H9 (cell line): ENCODE results near the gene RNF113A. TPM values are rescaled to one million over a fixed set of nuclear protein-coding genes. Genes with fewer than 3 reads are reported as not detected.
"Not testable (repeated sequence)": the region's sequence is repeated elsewhere in the genome, so short reads cannot be mapped to it uniquely, and the experiment has no call there.

Experiments
- DNase-seq: peaks from one replicate; pipeline ENCODE4 v3.0.0-alpha.2; 2017
- H2AFZ ChIP-seq: one replicate; pipeline ENCODE4 v1.6.1; 2013; ENCODE audit warnings: mild to moderate bottlenecking, low read length, control low read depth, moderate library complexity
- H2AK5ac ChIP-seq: 2 replicates; pipeline ENCODE4 v1.6.1; 2013; ENCODE audit warnings: low read length, control low read depth, mixed read lengths; ENCODE audit not compliant: insufficient read length
- H2BK120ac ChIP-seq: one replicate; pipeline ENCODE4 v1.6.1; 2013; ENCODE audit warnings: low read depth, mild to moderate bottlenecking, low read length, control low read depth, inconsistent platforms; ENCODE audit not compliant: poor library complexity, severe bottlenecking
- H2BK12ac ChIP-seq: 2 replicates; pipeline ENCODE4 v1.6.1; 2013; ENCODE audit warnings: low read length, control low read depth, mixed read lengths, low read depth; ENCODE audit not compliant: insufficient read length
- H2BK15ac ChIP-seq: 2 replicates; pipeline ENCODE4 v1.6.1; 2013; ENCODE audit warnings: low read depth, low read length, control low read depth
- H2BK20ac ChIP-seq: one replicate; pipeline ENCODE4 v1.6.1; 2013; ENCODE audit warnings: low read depth, mild to moderate bottlenecking, low read length, control low read depth, inconsistent platforms; ENCODE audit not compliant: poor library complexity, severe bottlenecking
- H2BK5ac ChIP-seq: 2 replicates; pipeline ENCODE4 v1.6.1; 2013; ENCODE audit warnings: low read length, control low read depth, mixed read lengths; ENCODE audit not compliant: insufficient read length
- H3K14ac ChIP-seq: 2 replicates; pipeline ENCODE4 v1.6.1; 2013; ENCODE audit warnings: low read length, control low read depth; ENCODE audit not compliant: insufficient read depth
- H3K18ac ChIP-seq: 2 replicates; pipeline ENCODE4 v1.6.1; 2013; ENCODE audit warnings: low read depth, mild to moderate bottlenecking, mixed read lengths, low read length, control low read depth; ENCODE audit not compliant: insufficient read length
- H3K23ac ChIP-seq: 2 replicates; pipeline ENCODE4 v1.6.1; 2013; ENCODE audit warnings: low read length, control low read depth, mixed read lengths, low read depth; ENCODE audit not compliant: insufficient read length
- H3K23me2 ChIP-seq: 2 replicates; pipeline ENCODE4 v1.6.1; 2013; ENCODE audit warnings: low read depth, mild to moderate bottlenecking, mixed read lengths, low read length, control low read depth; ENCODE audit not compliant: insufficient read length, poor library complexity, severe bottlenecking
- H3K27ac ChIP-seq: 2 replicates; pipeline ENCODE4 v1.5.1; 2013; ENCODE audit warnings: low read length, control low read depth, mixed read lengths, low read depth; ENCODE audit not compliant: insufficient read length
- H3K27me3 ChIP-seq: 2 replicates; pipeline ENCODE4 v1.6.1; 2013; ENCODE audit warnings: low read length, control low read depth, inconsistent platforms; ENCODE audit not compliant: insufficient read depth
- H3K4ac ChIP-seq: 2 replicates; pipeline ENCODE4 v1.6.1; 2013; ENCODE audit warnings: low read depth, mild to moderate bottlenecking, control low read depth, inconsistent platforms, low read length, moderate library complexity
- H3K4me1 ChIP-seq: 2 replicates; pipeline ENCODE4 v1.6.1; 2013; ENCODE audit warnings: low read length, control low read depth, inconsistent platforms; ENCODE audit not compliant: insufficient read depth
- H3K4me2 ChIP-seq: 2 replicates; pipeline ENCODE4 v1.6.1; 2013; ENCODE audit warnings: low read length, control low read depth, mixed read lengths; ENCODE audit not compliant: insufficient read length, insufficient read depth
- H3K56ac ChIP-seq: 2 replicates; pipeline ENCODE4 v1.6.1; 2013; ENCODE audit warnings: low read depth, mild to moderate bottlenecking, mixed read lengths, low read length, control low read depth; ENCODE audit not compliant: insufficient read length
- H3K79me1 ChIP-seq: 2 replicates; pipeline ENCODE4 v1.6.1; 2013; ENCODE audit warnings: low read depth, mild to moderate bottlenecking, moderate library complexity, low read length, control low read depth, inconsistent platforms; ENCODE audit not compliant: insufficient read depth, poor library complexity, severe bottlenecking
- H3K79me2 ChIP-seq: 2 replicates; pipeline ENCODE4 v1.6.1; 2013; ENCODE audit warnings: low read length, control low read depth, inconsistent platforms; ENCODE audit not compliant: insufficient read depth
- H3K9ac ChIP-seq: 2 replicates; pipeline ENCODE4 v1.6.1; 2013; ENCODE audit warnings: low read length, control low read depth, mixed read lengths; ENCODE audit not compliant: insufficient read length; ENCODE audit errors: extremely low read depth
- H3K9me3 ChIP-seq: one replicate; pipeline ENCODE4 v1.6.1; 2013; ENCODE audit warnings: low read depth, low read length, inconsistent platforms; ENCODE audit not compliant: control insufficient read depth
- H3T11ph ChIP-seq: one replicate; pipeline ENCODE4 v1.6.1; 2013; ENCODE audit warnings: mild to moderate bottlenecking, low read length, control low read depth, inconsistent platforms
- H4K20me1 ChIP-seq: one replicate; pipeline ENCODE4 v1.6.1; 2013; ENCODE audit not compliant: control insufficient read depth, insufficient read length, insufficient read depth
- H4K5ac ChIP-seq: 2 replicates; pipeline ENCODE4 v1.6.1; 2013; ENCODE audit warnings: low read depth, mild to moderate bottlenecking, mixed read lengths, low read length, control low read depth; ENCODE audit not compliant: insufficient read length
- H4K8ac ChIP-seq: replicated peaks from 2 replicates; pipeline ENCODE4 v1.6.1; 2013; ENCODE audit warnings: low read length, control low read depth, mixed read lengths, low read depth; ENCODE audit not compliant: insufficient read length
- H4K91ac ChIP-seq: 2 replicates; pipeline ENCODE4 v1.6.1; 2013; ENCODE audit warnings: low read depth, mild to moderate bottlenecking, moderate library complexity, mixed read lengths, low read length, control low read depth; ENCODE audit not compliant: insufficient read length
- H3K27ac Mint-ChIP-seq, 3 experiments: 2 replicates in 2 of 3; 3 replicates in 1 of 3; pipeline ENCODE4 v1.8.0; 2020 to 2021; ENCODE audit warnings: mixed read lengths in 3 of 3, mild to moderate bottlenecking in 1 of 3, moderate library complexity in 1 of 3
- H3K27me3 Mint-ChIP-seq: 2 replicates; pipeline ENCODE4 v1.8.0; 2021; ENCODE audit warnings: low read depth, mild to moderate bottlenecking, moderate library complexity, mixed read lengths
- H3K36me3 Mint-ChIP-seq, 3 experiments: 2 replicates in 2 of 3; 3 replicates in 1 of 3; pipeline ENCODE4 v1.8.0; 2020 to 2021; ENCODE audit warnings: low read depth in 3 of 3, mixed read lengths in 3 of 3; ENCODE audit not compliant: insufficient read depth in 1 of 3
- H3K4me1 Mint-ChIP-seq, 2 experiments: 2 replicates each; pipeline ENCODE4 v1.8.0; 2020; ENCODE audit warnings: mixed read lengths in 2 of 2
- H3K4me3 Mint-ChIP-seq, 2 experiments: 2 replicates in 1 of 2; 3 replicates in 1 of 2; pipeline ENCODE4 v1.8.0; 2020 to 2021; ENCODE audit warnings: mild to moderate bottlenecking in 2 of 2, mixed read lengths in 2 of 2, moderate library complexity in 1 of 2
- H3K9me3 Mint-ChIP-seq, 2 experiments: 2 replicates in 1 of 2; 3 replicates in 1 of 2; pipeline ENCODE4 v1.8.0; 2020; ENCODE audit warnings: mild to moderate bottlenecking in 2 of 2, mixed read lengths in 2 of 2, moderate library complexity in 1 of 2
- WGBS: extraction: QIAGEN DNeasy Blood & Tissue Kit; methylation state at CpG from one replicate; pipeline ENCODE4 v1.1.7; 2013; ENCODE audit warnings: missing lambda C conversion rate, low lambda C conversion rate, mixed read lengths; ENCODE audit not compliant: insufficient read length; ENCODE audit errors: extremely low coverage; 5-methylcytosine and 5-hydroxymethylcytosine counted together
- total RNA-seq: library from RNA; stranded (reverse); gene quantifications from 2 replicates; pipeline ENCODE4 v1.2.1, GENCODE V29; 2021

Gene RNF113A
- total RNA-seq, 1 experiment from 2014 or later, result 13.7 TPM

DNA sequence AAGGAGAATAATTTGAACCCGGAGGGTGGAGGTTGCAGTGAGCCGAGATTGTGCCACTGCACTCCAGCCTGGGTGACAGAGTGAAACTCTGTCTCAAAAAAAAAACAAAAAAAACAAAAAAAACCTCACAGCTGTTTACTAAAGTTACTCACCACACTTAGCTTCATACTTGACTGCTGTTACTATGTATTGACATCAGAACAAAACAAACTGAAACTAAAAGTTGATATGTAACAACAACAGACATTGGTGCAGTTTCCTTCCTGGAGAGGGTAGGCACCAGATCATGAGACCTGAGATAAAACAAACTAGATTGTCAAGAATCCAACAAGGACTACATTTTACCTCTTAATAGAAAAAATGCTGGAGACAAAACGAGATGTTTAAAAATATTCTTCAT is 49.8 kb downstream of the RNF113A start:
- not testable (repeated sequence) for H2AFZ ChIP-seq, H3K9me3 ChIP-seq, H2BK5ac ChIP-seq, H3K9ac ChIP-seq, H3K4me2 ChIP-seq, H3K36me3 Mint-ChIP-seq, H2BK120ac ChIP-seq, H3K23ac ChIP-seq, H2BK12ac ChIP-seq, H3K56ac ChIP-seq, H3K18ac ChIP-seq, H3K27ac ChIP-seq, H3K79me2 ChIP-seq, H4K91ac ChIP-seq, DNase-seq, H3K79me1 ChIP-seq, H3K4me3 Mint-ChIP-seq, H3T11ph ChIP-seq, H3K27me3 ChIP-seq, H3K23me2 ChIP-seq, H3K14ac ChIP-seq, H3K4me1 ChIP-seq, H2BK15ac ChIP-seq, H4K5ac ChIP-seq, H4K8ac ChIP-seq, H2AK5ac ChIP-seq, H3K27me3 Mint-ChIP-seq, H3K4me1 Mint-ChIP-seq, H3K4ac ChIP-seq, H3K27ac Mint-ChIP-seq, H2BK20ac ChIP-seq, H4K20me1 ChIP-seq
- peaks cover 52 to 56% of the 10 kb centered on the region in 2 experiments for H3K9me3 Mint-ChIP-seq
- no CpG with 5 or more reads among the region's 3 CpGs for WGBS

Other genes with a start within 250 kb of the RNF113A start
- gene SEPTIN6, start 178.6 kb downstream of the RNF113A start, total RNA-seq, result 22.9 and 23.1 TPM in 2 replicates
- 0.92 and 0.98 TPM in 2 replicates for gene SOWAHD, start 113.1 kb downstream of the RNF113A start, total RNA-seq
- 2,033 and 2,054 TPM in 2 replicates for gene RPL39, start 80.1 kb downstream of the RNF113A start, total RNA-seq
- 29.8 and 31.5 TPM in 2 replicates for gene UPF3B, start 18.8 kb downstream of the RNF113A start, total RNA-seq
- 69.4 and 70.8 TPM in 2 replicates for gene NDUFA1, start 99 bp upstream of the RNF113A start, total RNA-seq
- gene AKAP14, start 24.2 kb upstream of the RNF113A start, total RNA-seq, result not detected in 2 replicates
- 7.3 and 7.5 TPM in 2 replicates for gene NKAP, start 72.0 kb upstream of the RNF113A start, total RNA-seq
- not detected in 2 replicates for gene RHOXF2B, start 206.0 kb upstream of the RNF113A start, total RNA-seq
- gene RHOXF1, start 244.2 kb upstream of the RNF113A start, total RNA-seq, result not detected in 2 replicates